ENCODE data around the gene PEDS1.
"Not testable (repeated sequence)": the region's sequence is repeated elsewhere in the genome, so short reads cannot be mapped to it uniquely, and the experiment has no call there.

The PEDS1 gene

GRCh38 chr20:50190251-50191064 is 36.9 kb upstream of the PEDS1 start, which contains the start of gene CEBPB:
Gene CEBPB, plus strand, starts transcription at chr20:50190830. Its CDS starts 204 bp downstream, at chr20:50191034.
- DNase-seq (ENCODE audit: extremely low read depth in 1 of 2, low read depth in 1 of 2): peak; percentile 64 to 69

GRCh38 chr20:50189681-50190250 is 36.2 kb upstream of the PEDS1 start:
- DNase-seq (ENCODE audit: extremely low read depth in 1 of 2, low read depth in 1 of 2): no peak

- DNase-seq (ENCODE audit: extremely low read depth in 1 of 2, low read depth in 1 of 2): no peak
These were observed 35.6 kb upstream of the PEDS1 start for GRCh38 chr20:50188879-50189680.

GRCh38 chr20:50188287-50188688 is 34.8 kb upstream of the PEDS1 start:
- no peak for DNase-seq (ENCODE audit: extremely low read depth in 1 of 2, low read depth in 1 of 2)

- DNase-seq (ENCODE audit: extremely low read depth in 1 of 2, low read depth in 1 of 2): no peak
These were observed 34.0 kb upstream of the PEDS1 start for GRCh38 chr20:50187403-50188051.

- DNase-seq (ENCODE audit: extremely low read depth in 1 of 2, low read depth in 1 of 2): no peak
These were observed 33.5 kb upstream of the PEDS1 start for GRCh38 chr20:50186987-50187402.

- DNase-seq (ENCODE audit: extremely low read depth in 1 of 2, low read depth in 1 of 2): peak; percentile 59 to 85
These were observed 32.8 kb upstream of the PEDS1 start for GRCh38 chr20:50186151-50186885.

- DNase-seq (ENCODE audit: extremely low read depth in 1 of 2, low read depth in 1 of 2): no peak
These were observed 31.9 kb upstream of the PEDS1 start for GRCh38 chr20:50185426-50185825.

- DNase-seq (ENCODE audit: extremely low read depth in 1 of 2, low read depth in 1 of 2): no peak
These were observed 28.8 kb upstream of the PEDS1 start for GRCh38 chr20:50182346-50182745.

- no peak for DNase-seq (ENCODE audit: extremely low read depth in 1 of 2, low read depth in 1 of 2)
These were observed 27.8 kb upstream of the PEDS1 start for GRCh38 chr20:50181344-50181743.

- DNase-seq (ENCODE audit: extremely low read depth in 1 of 2, low read depth in 1 of 2): not testable (repeated sequence)
These were observed 25.1 kb upstream of the PEDS1 start for GRCh38 chr20:50178672-50179071.

- no peak for DNase-seq (ENCODE audit: extremely low read depth in 1 of 2, low read depth in 1 of 2)
These were observed 22.7 kb upstream of the PEDS1 start for GRCh38 chr20:50175938-50176933.

- no peak for DNase-seq (ENCODE audit: extremely low read depth in 1 of 2, low read depth in 1 of 2)
These were observed 20.9 kb upstream of the PEDS1 start for GRCh38 chr20:50174456-50174855.

- DNase-seq (ENCODE audit: extremely low read depth in 1 of 2, low read depth in 1 of 2): no peak
These were observed 19.0 kb upstream of the PEDS1 start for GRCh38 chr20:50172347-50173013.

- DNase-seq (ENCODE audit: extremely low read depth in 1 of 2, low read depth in 1 of 2): no peak
These were observed 17.2 kb upstream of the PEDS1 start for GRCh38 chr20:50170549-50171220.

GRCh38 chr20:50169329-50169823 is 15.9 kb upstream of the PEDS1 start:
- DNase-seq (ENCODE audit: extremely low read depth in 1 of 2, low read depth in 1 of 2): peak; percentile 40 to 44

GRCh38 chr20:50165684-50166554 is 12.4 kb upstream of the PEDS1 start:
- DNase-seq (ENCODE audit: extremely low read depth in 1 of 2, low read depth in 1 of 2): peak; percentile 60 to 86
